KOPT-K1 (cell line): ENCODE results near the gene KLK4.

Source experiments
- H3K27ac ChIP-seq: fragments of 200-600 bp; sonication (generic); 2 replicates; pipeline ENCODE4 v1.5.1; 2016; ENCODE audit warnings: antibody characterized with exemption, mild to moderate bottlenecking, low read depth, low read length; ENCODE audit not compliant: poor library complexity, severe bottlenecking
- H3K36me3 ChIP-seq: fragments of 200-600 bp; sonication (generic); 2 replicates; pipeline ENCODE4 v1.5.1; 2017; ENCODE audit warnings: antibody characterized with exemption, mild to moderate bottlenecking, low read length, moderate library complexity; ENCODE audit not compliant: insufficient read depth
- H3K9me3 ChIP-seq: fragments of 200-600 bp; sonication (generic); 2 replicates; pipeline ENCODE4 v1.5.1; 2017; ENCODE audit warnings: antibody characterized with exemption, low read length, mild to moderate bottlenecking; ENCODE audit not compliant: insufficient read depth, poor library complexity, severe bottlenecking

The KLK4 gene

DNA sequence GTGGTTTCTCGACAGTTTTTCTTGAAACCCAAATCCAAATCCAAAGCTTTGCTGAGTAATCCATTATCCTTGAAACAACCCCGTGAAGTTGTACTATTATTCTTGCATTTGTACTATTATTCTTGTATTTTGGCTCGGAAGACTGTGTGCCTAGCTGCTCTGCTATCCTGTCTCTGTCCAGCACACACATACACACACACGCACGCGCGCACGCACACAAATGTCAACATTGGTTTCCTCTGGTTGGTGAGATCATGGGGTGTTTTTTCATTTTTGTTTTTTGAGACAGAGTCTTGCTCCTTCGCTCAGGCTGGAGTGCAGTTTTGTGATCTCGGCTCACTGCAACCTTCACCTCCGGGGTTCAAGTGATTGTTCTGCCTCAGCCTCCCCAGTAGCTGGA, 14.9 kb upstream of the KLK4 start:
- Histone ChIP-seq H3K27ac (no peak overlapping the region), H3K9me3 (no peaks in the 10 kb centered on the region), H3K36me3 (no peaks in the 10 kb centered on the region)

DNA sequence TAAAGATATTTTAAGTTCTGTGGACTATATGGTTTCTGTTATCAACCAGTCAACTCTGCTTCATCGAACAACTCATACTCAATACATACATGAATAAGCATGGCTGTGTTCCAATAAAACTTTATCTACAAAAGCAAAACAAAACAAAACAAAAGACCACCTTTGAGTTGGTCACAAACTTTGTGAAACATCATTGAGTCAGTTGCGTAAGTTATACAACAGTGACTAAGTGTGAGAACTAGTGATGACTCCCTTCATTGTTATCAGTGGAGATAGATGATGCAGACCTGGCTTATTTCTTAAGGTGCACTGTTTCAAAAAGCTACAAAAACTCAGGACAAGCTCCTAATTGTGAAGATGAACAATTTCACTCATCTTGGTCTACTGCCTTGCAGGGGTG, 14.5 kb upstream of the KLK4 start:
- Histone ChIP-seq H3K27ac (no peak overlapping the region), H3K36me3 (no peaks in the 10 kb centered on the region), H3K9me3 (no peaks in the 10 kb centered on the region)

DNA sequence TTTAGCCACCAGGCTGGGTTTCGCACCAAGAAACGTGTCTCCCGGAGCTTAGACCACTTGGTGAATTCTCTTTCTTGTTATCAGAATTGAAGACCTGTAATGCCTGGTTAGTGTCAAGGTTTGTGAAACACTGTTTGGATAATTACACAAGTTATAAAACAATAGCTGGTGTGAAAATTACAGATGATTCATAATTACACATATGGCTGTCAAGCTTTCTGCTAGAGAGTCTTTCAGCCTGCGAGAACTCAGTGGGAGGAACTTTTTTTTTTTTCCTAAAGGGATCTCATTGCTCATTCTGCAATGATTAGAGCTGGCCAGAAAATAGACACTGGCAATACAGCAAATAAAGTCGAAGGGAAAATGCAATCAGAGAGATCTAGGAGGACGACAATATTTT, 13.4 kb upstream of the KLK4 start:
- Histone ChIP-seq H3K9me3 (no peaks in the 10 kb centered on the region), H3K36me3 (no peaks in the 10 kb centered on the region), H3K27ac (no peak overlapping the region)

DNA sequence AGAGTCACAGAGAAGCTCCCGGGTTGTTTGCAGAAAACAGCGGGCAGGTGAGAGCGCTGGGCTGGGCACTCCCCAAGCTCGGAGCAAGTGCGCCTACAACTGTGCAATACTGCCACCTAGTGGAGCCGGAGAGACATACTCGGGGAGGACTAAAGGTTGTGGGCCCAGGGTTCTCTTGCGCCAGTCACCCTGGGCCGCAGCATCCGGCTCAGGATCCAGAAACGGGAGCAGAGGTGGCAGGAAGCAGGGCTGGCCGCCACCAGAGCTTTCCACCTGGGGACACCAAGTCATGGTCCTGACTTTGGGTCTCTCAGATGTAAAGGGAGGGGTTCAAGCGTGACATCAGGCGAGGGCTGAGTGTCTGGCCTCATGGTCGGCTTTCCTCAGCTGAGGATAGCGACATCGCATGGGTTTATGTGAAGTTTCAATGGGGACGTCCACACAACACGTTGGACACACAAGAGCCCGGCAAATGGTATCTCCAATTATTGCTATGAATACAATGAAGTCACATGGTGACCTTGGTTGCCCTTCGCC, 11.2 kb upstream of the KLK4 start:
- Histone ChIP-seq H3K27ac (no peak overlapping the region), H3K36me3 (no peaks in the 10 kb centered on the region), H3K9me3 (no peaks in the 10 kb centered on the region)

DNA sequence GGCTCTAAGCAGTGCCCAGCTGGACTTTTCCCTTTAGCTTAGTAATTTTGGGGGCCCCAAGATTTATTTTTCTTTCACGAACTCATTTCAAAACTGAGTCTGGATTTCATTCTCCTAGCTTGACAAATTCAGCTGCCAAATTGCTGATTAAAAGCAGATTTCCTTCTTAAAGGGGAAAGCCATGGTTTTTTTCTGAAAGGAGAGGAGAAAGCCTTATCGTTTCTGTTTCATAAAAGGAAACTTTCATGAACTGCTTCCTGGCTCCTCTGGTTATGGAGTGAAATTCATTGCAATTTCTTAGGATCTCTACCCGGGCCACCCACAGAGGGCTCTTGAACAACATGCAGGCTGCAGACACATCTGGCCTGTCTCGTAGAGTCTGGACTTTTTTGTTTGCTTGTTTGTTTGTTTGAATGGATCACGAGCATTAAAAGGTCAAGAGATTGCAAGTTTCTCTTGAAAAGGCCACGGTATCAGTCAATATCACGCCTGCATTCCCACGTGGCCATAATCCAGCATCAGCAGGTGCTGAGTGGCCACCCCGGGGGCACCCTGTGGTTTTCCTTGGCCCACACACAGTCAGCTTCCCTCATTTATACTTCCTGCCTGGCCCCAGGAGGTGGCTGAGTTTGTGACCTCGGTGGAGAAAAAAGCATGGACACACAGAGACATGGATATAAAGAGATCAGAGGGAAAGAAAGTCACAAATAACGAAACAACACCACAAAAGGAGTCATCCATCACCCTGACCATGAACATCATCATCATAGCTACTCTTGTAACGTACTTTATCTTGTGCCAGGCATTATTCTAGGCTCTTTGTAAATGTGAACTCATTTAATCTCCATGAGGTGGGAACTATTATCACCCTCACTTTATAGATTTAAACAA, 10.5 kb upstream of the KLK4 start:
- no peak overlapping the region for H3K27ac ChIP-seq

DNA sequence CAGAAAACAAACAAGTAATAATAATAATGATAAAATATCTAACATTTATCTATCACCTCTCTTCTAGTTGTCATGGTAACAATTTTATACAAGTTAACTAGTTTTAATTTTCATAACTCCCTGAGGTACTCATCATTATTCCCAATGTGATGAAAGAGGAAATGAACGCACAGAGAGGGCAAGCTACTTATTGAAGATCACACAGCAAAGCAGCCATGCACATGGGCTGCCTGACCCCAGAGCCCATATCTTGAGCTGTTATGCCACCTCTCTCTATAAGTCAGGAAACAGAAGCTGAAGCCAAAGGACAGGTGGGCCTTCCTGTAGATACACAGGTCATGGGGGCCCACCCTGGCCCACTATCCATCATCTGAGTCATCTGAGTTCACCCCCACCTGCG, 4.9 kb upstream of the KLK4 start:
- H3K36me3 ChIP-seq, result no peaks in the 10 kb centered on the region
- no peaks in the 10 kb centered on the region for H3K9me3 ChIP-seq
- no peak overlapping the region for H3K27ac ChIP-seq

More for the DNA sequence above, 10.5 kb upstream of the KLK4 start:
- Histone ChIP-seq H3K9me3 (no peaks in the 10 kb centered on the region), H3K36me3 (no peaks in the 10 kb centered on the region)

DNA sequence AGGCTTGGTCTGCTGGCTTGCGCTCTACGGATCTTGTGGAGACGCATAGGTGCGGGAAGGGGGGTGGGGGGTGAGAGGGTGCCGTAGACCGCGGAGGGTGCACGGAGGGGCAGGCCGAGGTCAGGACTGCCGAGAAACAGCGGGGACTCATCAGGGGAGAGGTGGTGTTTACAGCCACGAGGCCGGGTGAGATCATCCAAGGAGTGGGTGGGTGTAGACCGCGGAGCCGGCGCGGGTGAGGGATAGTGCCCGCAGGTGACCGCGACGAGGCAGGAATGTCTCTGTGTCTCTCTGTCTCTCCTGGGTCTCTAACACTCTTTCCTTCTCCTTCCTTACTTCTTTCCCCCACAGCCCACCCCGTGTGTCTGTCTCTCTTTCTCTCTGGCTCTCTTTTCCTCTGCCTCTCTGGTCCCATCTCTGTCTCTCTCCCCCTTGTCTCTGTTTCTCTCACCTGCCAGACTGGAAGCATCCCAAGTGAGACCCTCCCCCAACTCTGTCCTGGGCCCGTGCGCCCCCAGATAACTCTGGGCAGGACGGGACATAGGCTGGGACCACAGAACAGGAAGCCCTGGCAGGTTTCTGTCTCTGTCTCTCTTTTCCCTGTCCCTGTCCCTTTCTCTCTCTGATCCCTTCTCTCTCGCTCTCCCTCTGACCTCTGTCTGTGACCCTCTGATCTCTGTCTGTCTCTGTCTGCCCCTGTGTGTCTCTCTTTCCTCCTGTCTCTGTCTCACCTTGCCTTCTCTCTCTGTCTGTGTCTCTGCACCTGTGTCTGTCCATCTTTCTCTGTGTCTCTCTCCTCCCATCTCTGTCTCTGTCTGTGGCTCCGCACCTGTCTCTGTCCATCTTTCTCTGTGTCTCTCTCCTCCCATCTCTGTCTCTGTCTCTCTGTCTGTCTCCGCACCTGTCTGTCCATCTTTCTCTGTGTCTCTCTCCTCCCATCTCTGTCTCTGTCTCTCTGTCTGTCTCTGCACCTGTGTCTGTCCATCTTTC, 1.8 kb upstream of the KLK4 start:
- H3K27ac ChIP-seq, result no peak overlapping the region
- H3K36me3 ChIP-seq, result no peaks in the 10 kb centered on the region
- no peaks in the 10 kb centered on the region for H3K9me3 ChIP-seq

DNA sequence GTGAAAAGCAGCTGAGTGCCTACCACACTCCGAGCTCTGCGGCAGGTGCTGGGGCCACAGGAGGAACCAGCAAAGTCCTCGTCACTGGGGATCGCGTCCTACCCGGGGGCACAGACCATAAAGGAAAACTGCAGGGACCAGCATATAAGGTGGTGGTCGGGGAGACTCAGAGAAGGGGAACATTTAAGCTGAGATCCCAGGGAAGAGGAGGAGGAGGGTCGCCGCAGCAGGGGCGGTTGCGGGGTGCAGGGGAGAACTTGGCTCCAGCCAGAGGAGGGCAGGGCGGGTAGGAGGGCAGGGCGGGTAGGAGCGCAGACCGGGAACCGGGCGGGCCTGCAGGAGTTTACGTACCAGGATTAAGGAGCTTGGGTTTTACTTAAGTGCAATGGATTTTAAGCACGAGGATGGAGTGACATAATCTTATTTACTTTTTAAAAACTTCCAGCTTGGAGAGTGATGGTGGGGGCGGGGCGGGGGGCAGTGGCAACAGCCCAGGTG, 956 bp upstream of the KLK4 start:
- Histone ChIP-seq H3K9me3 (no peaks in the 10 kb centered on the region), H3K27ac (no peak overlapping the region), H3K36me3 (no peaks in the 10 kb centered on the region)

DNA sequence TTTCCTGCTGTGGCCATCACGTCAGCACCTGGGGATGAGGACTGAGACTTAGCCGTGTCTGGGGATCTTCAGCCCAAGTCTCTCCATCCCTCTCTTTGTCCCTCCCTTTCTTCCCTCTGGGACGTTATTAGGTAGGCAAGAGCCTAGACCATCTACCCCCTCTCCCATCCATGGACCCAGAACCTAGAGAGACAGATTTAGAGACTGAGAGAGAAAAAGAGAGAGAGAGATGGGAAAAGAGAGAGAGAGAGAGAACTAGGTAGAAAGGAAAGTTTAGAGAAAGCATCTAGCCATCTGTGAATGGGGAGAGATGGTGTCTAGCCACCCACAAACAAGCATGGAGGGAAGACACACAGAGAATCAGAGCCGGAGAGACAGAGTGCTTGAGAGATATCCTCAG, 473 bp downstream of the KLK4 start:
- H3K27ac ChIP-seq, result no peak overlapping the region
- H3K9me3 ChIP-seq, result no peaks in the 10 kb centered on the region
- no peaks in the 10 kb centered on the region for H3K36me3 ChIP-seq

DNA sequence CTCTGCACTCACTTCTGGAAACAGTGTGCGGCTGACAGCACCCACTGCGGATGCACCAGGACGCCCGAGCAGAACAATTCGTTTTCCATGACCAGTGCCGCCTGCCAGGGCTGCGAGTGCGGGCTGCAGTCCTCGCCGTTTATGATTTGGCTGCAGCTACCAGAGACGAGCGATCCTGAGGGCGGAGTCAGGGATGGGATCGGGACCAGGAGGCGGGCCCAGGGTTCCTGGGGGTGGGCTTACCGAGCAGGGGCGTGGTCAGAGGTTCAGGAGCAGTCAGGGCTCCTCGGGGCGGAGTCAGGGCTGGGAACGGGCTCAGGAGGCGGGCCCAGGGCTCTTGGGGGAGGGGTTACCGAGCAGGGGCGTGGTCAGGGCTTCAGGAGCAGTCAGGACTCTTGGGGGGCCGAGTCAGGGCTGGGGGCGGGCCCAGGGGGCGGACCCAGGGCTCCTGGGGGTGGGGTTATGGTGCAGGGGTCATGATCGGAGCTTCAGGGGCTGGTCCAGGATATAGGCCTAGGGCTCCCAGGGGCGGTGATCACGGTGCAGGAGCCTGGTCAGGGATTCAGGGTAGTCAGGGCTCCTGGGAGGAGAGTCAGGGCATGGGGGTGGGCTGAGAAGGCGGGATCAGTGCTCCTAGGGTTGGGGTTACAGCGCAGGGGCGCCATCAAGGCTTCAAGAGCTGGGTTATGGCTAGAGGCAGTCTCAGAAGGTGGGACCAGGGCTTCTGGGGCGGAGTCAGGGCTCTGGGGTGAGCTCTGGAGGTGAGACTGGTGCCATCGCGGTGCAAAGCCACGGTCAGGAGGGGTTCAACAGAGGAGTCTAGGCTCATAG, 1.7 kb downstream of the KLK4 start:
- no peak overlapping the region for H3K27ac ChIP-seq
- no peaks in the 10 kb centered on the region for H3K36me3 ChIP-seq
- no peaks in the 10 kb centered on the region for H3K9me3 ChIP-seq

DNA sequence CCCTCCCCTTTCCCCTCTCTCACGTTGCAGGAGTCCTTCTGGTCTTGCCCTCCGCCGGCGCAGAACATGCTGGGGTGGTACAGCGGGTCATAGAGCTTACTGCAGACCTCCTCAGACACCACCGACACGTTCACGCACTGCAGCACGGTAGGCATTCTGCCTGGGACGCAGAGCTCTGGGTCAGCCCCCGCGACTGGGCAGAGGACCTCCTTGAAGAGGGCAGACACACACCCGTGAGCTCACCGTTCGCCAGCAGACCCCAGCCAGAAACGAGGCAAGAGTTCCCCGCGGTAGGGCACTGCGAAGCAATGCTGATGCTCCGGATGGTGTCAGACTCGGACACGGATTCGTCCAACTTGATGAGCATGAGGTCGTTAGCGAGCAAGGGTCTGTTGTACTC, 2.9 kb downstream of the KLK4 start:
- no peak overlapping the region for H3K27ac ChIP-seq
- no peaks in the 10 kb centered on the region for H3K36me3 ChIP-seq
- H3K9me3 ChIP-seq, result no peaks in the 10 kb centered on the region

DNA sequence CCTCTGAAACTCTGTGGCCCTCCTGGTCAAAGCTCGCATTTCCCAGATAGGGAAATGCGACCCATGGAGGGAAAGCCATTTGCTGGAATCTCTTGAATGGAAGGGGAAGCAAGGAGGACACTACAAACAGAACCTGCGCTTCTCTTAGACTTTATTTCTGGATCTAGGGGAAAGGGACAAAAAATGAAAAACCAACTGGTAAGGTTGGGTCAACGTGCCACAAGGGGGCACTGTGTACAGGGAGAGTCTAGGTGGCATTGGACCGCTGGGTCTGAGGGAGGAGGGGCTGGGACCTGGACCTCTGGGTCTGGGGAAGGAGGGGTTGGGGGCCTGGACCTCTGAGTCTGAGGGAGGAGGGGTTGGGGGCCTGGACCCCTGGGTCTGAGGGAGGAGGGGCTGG, 5.0 kb downstream of the KLK4 start:
- Histone ChIP-seq H3K9me3 (no peaks in the 10 kb centered on the region), H3K27ac (no peak overlapping the region), H3K36me3 (no peaks in the 10 kb centered on the region)

DNA sequence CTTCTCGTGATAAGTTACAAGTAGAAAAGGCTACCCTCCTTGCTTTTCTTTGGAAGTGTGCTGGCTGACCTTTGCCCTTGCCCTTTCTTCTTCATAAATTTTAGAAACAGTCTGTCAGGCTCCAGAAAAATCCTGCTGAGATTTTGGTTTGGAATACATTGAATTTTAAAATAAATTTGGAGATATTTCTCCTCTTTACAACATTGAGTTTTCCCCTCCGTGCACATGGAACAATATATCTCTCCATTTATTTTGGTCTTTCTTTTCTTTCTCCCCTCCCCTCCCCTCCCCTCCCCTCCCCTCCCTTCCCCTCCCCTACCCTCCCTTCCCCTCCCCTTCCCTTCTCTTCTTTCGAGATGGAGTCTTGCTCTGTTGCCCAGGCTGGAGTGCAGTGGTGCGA, 8.6 kb downstream of the KLK4 start:
- H3K36me3 ChIP-seq, result no peaks in the 10 kb centered on the region
- H3K27ac ChIP-seq, result no peak overlapping the region

DNA sequence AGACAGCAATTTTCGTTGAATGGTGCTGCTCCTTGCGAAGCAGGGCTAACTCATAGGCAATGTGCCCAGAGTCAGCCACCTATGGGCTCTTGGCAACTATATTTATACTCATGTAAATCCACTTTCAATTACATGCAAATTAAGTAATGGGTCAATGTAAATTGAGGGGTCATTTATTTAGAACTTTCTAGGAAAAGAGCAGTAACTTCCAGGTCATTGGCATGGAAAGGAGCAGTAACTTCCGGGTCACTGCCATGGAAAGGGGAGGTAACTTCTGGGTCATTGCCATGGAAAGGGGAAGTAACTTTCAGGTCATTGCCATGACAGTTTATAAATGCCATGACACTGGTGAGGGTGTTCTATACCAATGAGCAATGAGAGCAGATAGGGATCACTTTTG, 11.6 kb downstream of the KLK4 start:
- H3K9me3 ChIP-seq, result no peaks in the 10 kb centered on the region
- H3K36me3 ChIP-seq, result no peaks in the 10 kb centered on the region
- H3K27ac ChIP-seq, result no peak overlapping the region

More for the DNA sequence above, 8.6 kb downstream of the KLK4 start:
- H3K9me3 ChIP-seq, result no peaks in the 10 kb centered on the region
